ENCODE data around the gene UEVLD.

DNA sequence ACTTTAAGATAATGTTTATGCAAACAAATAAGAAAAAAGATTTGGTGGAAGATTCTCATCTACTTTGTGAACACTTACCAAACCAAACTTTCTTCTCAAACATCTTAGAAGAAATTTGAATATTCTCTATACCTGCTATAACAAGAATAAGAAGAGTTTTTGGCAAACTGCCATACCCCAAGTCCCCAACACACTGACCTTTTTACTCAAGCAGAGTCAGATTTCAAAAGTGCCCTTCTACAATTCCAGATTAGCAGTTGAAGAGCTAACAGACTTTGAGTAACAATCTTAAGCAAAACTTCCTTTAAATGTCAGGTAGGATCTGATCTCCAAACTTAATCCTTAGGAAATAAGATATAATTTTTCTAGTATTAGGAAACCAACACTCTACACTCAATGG lies 95.6 kb downstream of the UEVLD start:
- TF ChIP-seq ZFP69B (tag by site-specific recombination; IDR thresholded peaks at IDR 0.05) (no peak), MEIS1 (CRISPR knock-in tag; IDR thresholded peaks at IDR 0.05; ENCODE audit: borderline replicate concordance) (no peak), ZNF146 (tag by site-specific recombination; IDR thresholded peaks at IDR 0.05) (no peak), ZNF24 (tag by site-specific recombination; IDR thresholded peaks at IDR 0.05) (no peak), ZNF184 (tag by site-specific recombination; IDR thresholded peaks at IDR 0.05) (no peak), ZNF670 (tag by site-specific recombination; IDR thresholded peaks at IDR 0.05; ENCODE audit: low read depth) (no peak), KLF16 (tag by site-specific recombination; IDR thresholded peaks at IDR 0.05) (no peak)
- TF ChIP-seq, protein P1, sequence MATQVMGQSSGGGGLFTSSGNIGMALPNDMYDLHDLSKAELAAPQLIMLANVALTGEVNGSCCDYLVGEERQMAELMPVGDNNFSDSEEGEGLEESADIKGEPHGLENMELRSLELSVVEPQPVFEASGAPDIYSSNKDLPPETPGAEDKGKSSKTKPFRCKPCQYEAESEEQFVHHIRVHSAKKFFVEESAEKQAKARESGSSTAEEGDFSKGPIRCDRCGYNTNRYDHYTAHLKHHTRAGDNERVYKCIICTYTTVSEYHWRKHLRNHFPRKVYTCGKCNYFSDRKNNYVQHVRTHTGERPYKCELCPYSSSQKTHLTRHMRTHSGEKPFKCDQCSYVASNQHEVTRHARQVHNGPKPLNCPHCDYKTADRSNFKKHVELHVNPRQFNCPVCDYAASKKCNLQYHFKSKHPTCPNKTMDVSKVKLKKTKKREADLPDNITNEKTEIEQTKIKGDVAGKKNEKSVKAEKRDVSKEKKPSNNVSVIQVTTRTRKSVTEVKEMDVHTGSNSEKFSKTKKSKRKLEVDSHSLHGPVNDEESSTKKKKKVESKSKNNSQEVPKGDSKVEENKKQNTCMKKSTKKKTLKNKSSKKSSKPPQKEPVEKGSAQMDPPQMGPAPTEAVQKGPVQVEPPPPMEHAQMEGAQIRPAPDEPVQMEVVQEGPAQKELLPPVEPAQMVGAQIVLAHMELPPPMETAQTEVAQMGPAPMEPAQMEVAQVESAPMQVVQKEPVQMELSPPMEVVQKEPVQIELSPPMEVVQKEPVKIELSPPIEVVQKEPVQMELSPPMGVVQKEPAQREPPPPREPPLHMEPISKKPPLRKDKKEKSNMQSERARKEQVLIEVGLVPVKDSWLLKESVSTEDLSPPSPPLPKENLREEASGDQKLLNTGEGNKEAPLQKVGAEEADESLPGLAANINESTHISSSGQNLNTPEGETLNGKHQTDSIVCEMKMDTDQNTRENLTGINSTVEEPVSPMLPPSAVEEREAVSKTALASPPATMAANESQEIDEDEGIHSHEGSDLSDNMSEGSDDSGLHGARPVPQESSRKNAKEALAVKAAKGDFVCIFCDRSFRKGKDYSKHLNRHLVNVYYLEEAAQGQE (tag by site-specific recombination; IDR thresholded peaks at IDR 0.05) = no peak
- TF ChIP-seq, protein P2, sequence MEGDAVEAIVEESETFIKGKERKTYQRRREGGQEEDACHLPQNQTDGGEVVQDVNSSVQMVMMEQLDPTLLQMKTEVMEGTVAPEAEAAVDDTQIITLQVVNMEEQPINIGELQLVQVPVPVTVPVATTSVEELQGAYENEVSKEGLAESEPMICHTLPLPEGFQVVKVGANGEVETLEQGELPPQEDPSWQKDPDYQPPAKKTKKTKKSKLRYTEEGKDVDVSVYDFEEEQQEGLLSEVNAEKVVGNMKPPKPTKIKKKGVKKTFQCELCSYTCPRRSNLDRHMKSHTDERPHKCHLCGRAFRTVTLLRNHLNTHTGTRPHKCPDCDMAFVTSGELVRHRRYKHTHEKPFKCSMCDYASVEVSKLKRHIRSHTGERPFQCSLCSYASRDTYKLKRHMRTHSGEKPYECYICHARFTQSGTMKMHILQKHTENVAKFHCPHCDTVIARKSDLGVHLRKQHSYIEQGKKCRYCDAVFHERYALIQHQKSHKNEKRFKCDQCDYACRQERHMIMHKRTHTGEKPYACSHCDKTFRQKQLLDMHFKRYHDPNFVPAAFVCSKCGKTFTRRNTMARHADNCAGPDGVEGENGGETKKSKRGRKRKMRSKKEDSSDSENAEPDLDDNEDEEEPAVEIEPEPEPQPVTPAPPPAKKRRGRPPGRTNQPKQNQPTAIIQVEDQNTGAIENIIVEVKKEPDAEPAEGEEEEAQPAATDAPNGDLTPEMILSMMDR (tag by site-specific recombination; IDR thresholded peaks at IDR 0.05) = no peak
- TF ChIP-seq, protein P3, sequence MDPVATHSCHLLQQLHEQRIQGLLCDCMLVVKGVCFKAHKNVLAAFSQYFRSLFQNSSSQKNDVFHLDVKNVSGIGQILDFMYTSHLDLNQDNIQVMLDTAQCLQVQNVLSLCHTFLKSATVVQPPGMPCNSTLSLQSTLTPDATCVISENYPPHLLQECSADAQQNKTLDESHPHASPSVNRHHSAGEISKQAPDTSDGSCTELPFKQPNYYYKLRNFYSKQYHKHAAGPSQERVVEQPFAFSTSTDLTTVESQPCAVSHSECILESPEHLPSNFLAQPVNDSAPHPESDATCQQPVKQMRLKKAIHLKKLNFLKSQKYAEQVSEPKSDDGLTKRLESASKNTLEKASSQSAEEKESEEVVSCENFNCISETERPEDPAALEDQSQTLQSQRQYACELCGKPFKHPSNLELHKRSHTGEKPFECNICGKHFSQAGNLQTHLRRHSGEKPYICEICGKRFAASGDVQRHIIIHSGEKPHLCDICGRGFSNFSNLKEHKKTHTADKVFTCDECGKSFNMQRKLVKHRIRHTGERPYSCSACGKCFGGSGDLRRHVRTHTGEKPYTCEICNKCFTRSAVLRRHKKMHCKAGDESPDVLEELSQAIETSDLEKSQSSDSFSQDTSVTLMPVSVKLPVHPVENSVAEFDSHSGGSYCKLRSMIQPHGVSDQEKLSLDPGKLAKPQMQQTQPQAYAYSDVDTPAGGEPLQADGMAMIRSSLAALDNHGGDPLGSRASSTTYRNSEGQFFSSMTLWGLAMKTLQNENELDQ (tag by site-specific recombination; IDR thresholded peaks at IDR 0.05; ENCODE audit: low read depth) = no peak
- TF ChIP-seq, protein P4, sequence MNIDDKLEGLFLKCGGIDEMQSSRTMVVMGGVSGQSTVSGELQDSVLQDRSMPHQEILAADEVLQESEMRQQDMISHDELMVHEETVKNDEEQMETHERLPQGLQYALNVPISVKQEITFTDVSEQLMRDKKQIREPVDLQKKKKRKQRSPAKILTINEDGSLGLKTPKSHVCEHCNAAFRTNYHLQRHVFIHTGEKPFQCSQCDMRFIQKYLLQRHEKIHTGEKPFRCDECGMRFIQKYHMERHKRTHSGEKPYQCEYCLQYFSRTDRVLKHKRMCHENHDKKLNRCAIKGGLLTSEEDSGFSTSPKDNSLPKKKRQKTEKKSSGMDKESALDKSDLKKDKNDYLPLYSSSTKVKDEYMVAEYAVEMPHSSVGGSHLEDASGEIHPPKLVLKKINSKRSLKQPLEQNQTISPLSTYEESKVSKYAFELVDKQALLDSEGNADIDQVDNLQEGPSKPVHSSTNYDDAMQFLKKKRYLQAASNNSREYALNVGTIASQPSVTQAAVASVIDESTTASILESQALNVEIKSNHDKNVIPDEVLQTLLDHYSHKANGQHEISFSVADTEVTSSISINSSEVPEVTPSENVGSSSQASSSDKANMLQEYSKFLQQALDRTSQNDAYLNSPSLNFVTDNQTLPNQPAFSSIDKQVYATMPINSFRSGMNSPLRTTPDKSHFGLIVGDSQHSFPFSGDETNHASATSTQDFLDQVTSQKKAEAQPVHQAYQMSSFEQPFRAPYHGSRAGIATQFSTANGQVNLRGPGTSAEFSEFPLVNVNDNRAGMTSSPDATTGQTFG (tag by site-specific recombination; IDR thresholded peaks at IDR 0.05; ENCODE audit: borderline replicate concordance) = no peak

Measured in HEK293 (cell line).